ENCODE measurements around the gene KDM8.

- peak; percentile 92 for TF ChIP-seq CTCF (conservative IDR thresholded peaks at IDR 0.05)
- no peak for TF ChIP-seq ZFX (IDR thresholded peaks at IDR 0.05)
Measured at GRCh38 chr16:27235055-27235937, 32.0 kb downstream of the KDM8 start.
